Heart right ventricle (tissue), 16 donors: ENCODE measurements around the gene ASB10. TPM values are rescaled to one million over a fixed set of nuclear protein-coding genes. Genes with fewer than 3 reads are reported as not detected.

ENCODE experiments used
- ATAC-seq, 8 donors: fragments of 200-7000 bp; cut with Tn5 transposase; one replicate each; pipeline ENCODE4 v1.9.1; 2020; ENCODE audit warnings: mild to moderate bottlenecking in 8 of 8, moderate library complexity in 8 of 8, moderate number of reproducible peaks in 1 of 8
- DNase-seq, 2 donors: peaks; one replicate each; pipeline ENCODE4 v3.0.0-alpha.2; 2020
- H3K27ac ChIP-seq, 10 donors: fragments of 200-600 bp; sonication (generic) in 2 of 10; one replicate each; pipeline versions ENCODE4 v1.5.0 to v1.8.0; 2020 to 2022; ENCODE audit warnings: mild to moderate bottlenecking in 3 of 10
- H3K27me3 ChIP-seq, 7 donors: fragments of 200-600 bp; one replicate each; pipeline ENCODE4 v1.8.0; 2021 to 2022; ENCODE audit warnings: mild to moderate bottlenecking in 2 of 7
- H3K36me3 ChIP-seq, 9 donors: fragments of 200-600 bp; sonication (generic) in 1 of 9; one replicate each; pipeline versions ENCODE4 v1.5.0 to v1.8.0; 2020 to 2022; ENCODE audit warnings: mild to moderate bottlenecking in 2 of 9
- H3K4me1 ChIP-seq, 9 donors: fragments of 200-600 bp; sonication (generic) in 1 of 9; one replicate each; pipeline versions ENCODE4 v1.5.0 to v1.8.0; 2020 to 2022; ENCODE audit warnings: mild to moderate bottlenecking in 4 of 9
- H3K4me3 ChIP-seq, 10 donors: fragments of 200-600 bp; sonication (generic) in 2 of 10; one replicate each; pipeline versions ENCODE4 v1.5.0 to v1.8.0; 2020 to 2022; ENCODE audit warnings: mild to moderate bottlenecking in 7 of 10, moderate library complexity in 2 of 10
- H3K9me3 ChIP-seq, 11 donors: fragments of 200-600 bp in 10 of 11; sonication (generic) in 2 of 11; one replicate each; pipeline versions ENCODE4 v1.5.0 to v1.8.0; 2013 to 2022; ENCODE audit warnings: mild to moderate bottlenecking in 2 of 11, control low read depth in 1 of 11, moderate library complexity in 1 of 11
- WGBS, 2 donors: extraction: QIAGEN DNeasy Blood & Tissue Kit; methylation state at CpG; one replicate each; pipeline ENCODE4 v1.1.7; 2013; ENCODE audit warnings: inconsistent platforms in 1 of 2; 5-methylcytosine and 5-hydroxymethylcytosine counted together
- intact Hi-C, 10 donors: fragments of 100-400 bp; cut with DNase I; formaldehyde crosslinking; loops; one replicate each; pipeline versions ENCODE4 v1.11.1 to v1.14.2; 2022
- polyA plus RNA-seq, 2 donors: library from polyadenylated mRNA; stranded (reverse); fragments of 200-250 nt; gene quantifications; one replicate each; pipeline ENCODE4 v1.2.3, GENCODE V29; 2013
- total RNA-seq, 10 donors: library from RNA; stranded (reverse); fragmentation: NEBNext Ultra II Directional in 3 of 10; extraction: Animal tissue kit (Norgen Biotek cat#: 25700) in 3 of 10; gene quantifications; one replicate each; pipeline versions ENCODE4 v1.2.1 to v1.2.4, GENCODE V29; 2021 to 2023
- TF ChIP-seq, protein P1 (sequence below), 9 donors: fragments of 200-600 bp; sonication (generic) in 2 of 9; IDR thresholded peaks; one replicate each; pipeline versions ENCODE4 v1.5.0 to v1.8.0; 2021 to 2022; ENCODE audit warnings: antibody characterized with exemption in 9 of 9, mild to moderate bottlenecking in 5 of 9, moderate library complexity in 1 of 9
- donor health status: Arrhythmogenic right ventricular cardiomyopathy.
- donor health status: ischemic (EF 13 %, LVEDD 7.1; RV severe dilation, severe dysfunction).
- donor health status: healthy with polysubstance abuse.
- donor health status: DM: no; HTN: yes; CAD: no.
- donor health status: DM: no; HTN: no; CAD: no.
- donor health status: ischemic (EF 25% LVEDD 6.9; RV normal size, moderate dysfunction).
- donor health status: ischemic (EF 25% LVEDD 5.7; RV mildly dilated, moderate dysfunction).
- donor health status: healthy.
- donor health status: DM: yes; HTN: yes; CAD: no.
- donor health status: Ischemic cardiomyopathy.
- donor health status: ischemic (EF 35%, LVEDD 5.7; RV mildly dilated, moderate dysfunction).
- donor health status: nonischemic (EF 11% LVEDD 7.7; RV severe dilation, severe dysfunction).
- donor health status: DM: yes; HTN: yes; CAD: no.
- donor health status: PGD.
- donor health status: ischemic (EF 29% LVEDD 5.4; RV normal size, mild dysfunction).
- donor health status: nonischemic (EF 23%, LVEDD 6.1; RV moderate dilation, normal function).

ASB10 gene
- total and polyA plus RNA-seq, 12 donors: 7.2 to 63.4 (median 29.1) TPM

DNA sequence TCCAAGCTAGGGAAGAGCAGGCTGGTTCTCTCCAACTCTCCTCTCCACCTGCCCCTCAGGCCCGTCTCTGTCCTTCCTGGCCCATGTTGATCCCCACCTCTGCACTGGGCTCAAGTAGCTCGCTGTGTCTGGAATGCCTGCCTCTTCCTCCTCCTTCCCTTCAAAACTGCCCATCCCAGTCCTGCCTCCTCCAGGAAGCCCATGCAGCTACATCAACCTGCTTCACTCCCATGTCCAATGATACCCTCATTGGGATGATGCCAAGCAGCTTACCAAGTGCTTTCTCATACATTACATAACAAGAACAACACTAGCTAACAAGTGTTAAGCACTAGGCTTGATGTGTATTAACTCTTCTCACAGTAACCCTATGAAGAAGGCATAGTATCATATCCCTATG lies 8.2 kb downstream of the ASB10 start:
- WGBS, 2 donors: 72 to 74% methylated on average over 2 of the region's 2 CpGs
- H3K27ac ChIP-seq: no peak overlapping the region
- H3K4me1 ChIP-seq: peaks cover 0 to 5% (median 0%) of the 10 kb centered on the region in 9 donors
- H3K9me3 ChIP-seq: no peaks in the 10 kb centered on the region
- peaks cover 0 to 23% (median 21%) of the 10 kb centered on the region in 7 donors for H3K27me3 ChIP-seq
- no peak for ATAC-seq
- TF ChIP-seq, protein P1, sequence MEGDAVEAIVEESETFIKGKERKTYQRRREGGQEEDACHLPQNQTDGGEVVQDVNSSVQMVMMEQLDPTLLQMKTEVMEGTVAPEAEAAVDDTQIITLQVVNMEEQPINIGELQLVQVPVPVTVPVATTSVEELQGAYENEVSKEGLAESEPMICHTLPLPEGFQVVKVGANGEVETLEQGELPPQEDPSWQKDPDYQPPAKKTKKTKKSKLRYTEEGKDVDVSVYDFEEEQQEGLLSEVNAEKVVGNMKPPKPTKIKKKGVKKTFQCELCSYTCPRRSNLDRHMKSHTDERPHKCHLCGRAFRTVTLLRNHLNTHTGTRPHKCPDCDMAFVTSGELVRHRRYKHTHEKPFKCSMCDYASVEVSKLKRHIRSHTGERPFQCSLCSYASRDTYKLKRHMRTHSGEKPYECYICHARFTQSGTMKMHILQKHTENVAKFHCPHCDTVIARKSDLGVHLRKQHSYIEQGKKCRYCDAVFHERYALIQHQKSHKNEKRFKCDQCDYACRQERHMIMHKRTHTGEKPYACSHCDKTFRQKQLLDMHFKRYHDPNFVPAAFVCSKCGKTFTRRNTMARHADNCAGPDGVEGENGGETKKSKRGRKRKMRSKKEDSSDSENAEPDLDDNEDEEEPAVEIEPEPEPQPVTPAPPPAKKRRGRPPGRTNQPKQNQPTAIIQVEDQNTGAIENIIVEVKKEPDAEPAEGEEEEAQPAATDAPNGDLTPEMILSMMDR (IDR thresholded peaks at IDR 0.05): no peak
- peaks cover 0 to 9% (median 0%) of the 10 kb centered on the region in 9 donors for H3K36me3 ChIP-seq
- intact Hi-C loops: loop anchor here in 2 of 10 donors (5.0 to 10.0 kb wide), 2 partner anchors 63 to 126 kb away; no protein-coding TSS in a partner anchor
- H3K4me3 ChIP-seq: no peak overlapping the region
- DNase-seq: no peak

DNA sequence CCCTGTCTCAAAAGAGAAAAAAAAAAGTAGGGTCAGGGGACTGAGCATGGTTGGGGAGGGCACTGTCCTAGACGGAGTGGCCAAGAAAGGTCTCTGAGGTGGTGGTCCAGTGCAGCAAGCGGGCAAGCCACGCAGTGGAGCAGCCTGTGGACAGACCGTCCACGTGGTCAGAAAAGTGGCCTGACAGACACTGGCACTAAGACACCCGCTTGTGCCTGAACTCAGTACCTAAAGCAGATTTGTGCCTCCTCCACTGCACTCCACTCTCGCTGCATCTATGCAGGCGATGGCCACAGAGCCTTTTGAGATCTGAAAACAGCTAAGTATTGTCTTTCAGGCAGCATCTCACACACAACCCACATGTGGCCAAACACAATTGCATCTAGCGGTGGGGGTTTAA lies 8.8 kb downstream of the ASB10 start:
- H3K36me3 ChIP-seq: peaks cover 0 to 9% (median 0%) of the 10 kb centered on the region in 9 donors
- peaks cover 0 to 28% (median 25%) of the 10 kb centered on the region in 7 donors for H3K27me3 ChIP-seq
- H3K9me3 ChIP-seq: no peaks in the 10 kb centered on the region
- H3K4me1 ChIP-seq: peaks cover 0 to 5% (median 0%) of the 10 kb centered on the region in 9 donors
- no peak overlapping the region for H3K4me3 ChIP-seq
- H3K27ac ChIP-seq: no peak overlapping the region
- DNase-seq: no peak
- ATAC-seq: no peak
- intact Hi-C loops: loop anchor here in 2 of 10 donors (5.0 to 10.0 kb wide), 2 partner anchors 64 to 127 kb away; no protein-coding TSS in a partner anchor
- WGBS, 2 donors: 90 to 93% methylated on average over 9 of the region's 9 CpGs
- TF ChIP-seq, protein P1 (IDR thresholded peaks at IDR 0.05): no peak

DNA sequence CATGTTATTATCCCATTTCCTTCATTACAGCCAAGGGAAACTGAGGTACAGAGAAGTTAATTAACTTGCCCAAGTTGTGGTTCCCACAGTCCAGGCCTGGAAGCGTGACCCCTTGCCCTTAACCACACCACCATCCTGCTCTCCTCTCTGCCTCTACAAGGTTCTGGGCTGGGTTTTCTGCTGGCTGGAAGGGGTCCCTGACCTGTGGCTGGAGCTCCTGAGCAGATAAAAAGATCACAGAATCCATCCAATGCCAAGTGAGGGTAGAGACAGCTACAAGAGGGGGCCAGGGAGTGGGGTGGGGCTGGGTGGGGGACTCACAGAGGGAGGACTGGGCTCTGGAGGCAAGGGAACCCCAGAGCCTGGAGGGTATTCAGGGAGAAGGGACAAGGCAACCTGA lies 9.7 kb downstream of the ASB10 start:
- no peaks in the 10 kb centered on the region for H3K9me3 ChIP-seq
- peaks cover 0 to 32% (median 28%) of the 10 kb centered on the region in 7 donors for H3K27me3 ChIP-seq
- TF ChIP-seq, protein P1 (IDR thresholded peaks at IDR 0.05): no peak
- no peak for DNase-seq
- WGBS, 2 donors: 84 to 92% methylated on average over 1 of the region's 1 CpG
- intact Hi-C loops: loop anchor here in 2 of 10 donors (5.0 to 10.0 kb wide), 2 partner anchors 65 to 127 kb away; no protein-coding TSS in a partner anchor
- ATAC-seq: no peak
- no peak overlapping the region for H3K4me3 ChIP-seq
- H3K4me1 ChIP-seq: peaks cover 0 to 5% (median 0%) of the 10 kb centered on the region in 9 donors
- H3K27ac ChIP-seq: no peak overlapping the region
- H3K36me3 ChIP-seq: peaks cover 0 to 9% (median 0%) of the 10 kb centered on the region in 9 donors

DNA sequence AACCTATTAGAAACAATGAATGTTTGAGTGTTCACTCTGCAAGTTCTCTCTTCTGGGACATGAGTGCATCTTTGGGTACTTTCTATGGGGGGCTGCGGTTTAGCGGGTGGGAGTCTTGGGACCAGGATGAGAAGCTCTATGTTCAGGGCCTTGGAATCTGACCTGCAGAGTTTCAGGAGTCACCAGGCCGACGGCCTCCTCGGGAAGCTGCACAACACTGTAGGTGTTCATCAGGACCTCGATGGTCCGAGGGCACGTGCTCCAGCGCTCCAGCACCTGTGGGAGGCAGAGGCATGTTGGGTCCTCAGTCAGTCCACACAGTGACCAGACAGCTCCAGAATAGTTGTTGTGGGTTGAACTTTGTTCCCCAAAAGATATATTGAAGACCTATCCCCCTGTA lies 10.6 kb downstream of the ASB10 start:
- TF ChIP-seq, protein P1 (IDR thresholded peaks at IDR 0.05): no peak

More for the DNA sequence above, 10.6 kb downstream of the ASB10 start:
- 89 to 93% methylated on average over 9 of the region's 9 CpGs for WGBS, 2 donors
- Histone ChIP-seq H3K4me3 (no peak overlapping the region), H3K9me3 (no peaks in the 10 kb centered on the region), H3K36me3 (peaks cover 0 to 9% (median 0%) of the 10 kb centered on the region in 9 donors), H3K27me3 (peaks cover 0 to 41% (median 28%) of the 10 kb centered on the region in 7 donors), H3K4me1 (peaks cover 0 to 5% (median 0%) of the 10 kb centered on the region in 9 donors), H3K27ac (no peak overlapping the region)
- no peak for ATAC-seq
- intact Hi-C loops: loop anchor here in 2 of 10 donors (5.0 to 10.0 kb wide), 2 partner anchors 66 to 128 kb away; no protein-coding TSS in a partner anchor
- no peak for DNase-seq
